ENCODE data around the gene PTPN7.

The PTPN7 gene

GRCh38 chr1:202106340-202107254 lies 53.8 kb downstream of the PTPN7 start:
- no peak for DNase-seq (ENCODE audit: low read depth in 2 of 2)

- DNase-seq (ENCODE audit: low read depth in 2 of 2): no peak
Measured at GRCh38 chr1:202105571-202106339, 54.6 kb downstream of the PTPN7 start.

GRCh38 chr1:202104073-202104472 lies 56.3 kb downstream of the PTPN7 start:
- DNase-seq (ENCODE audit: low read depth in 2 of 2): no peak

- no peak for DNase-seq (ENCODE audit: low read depth in 2 of 2)
Measured at GRCh38 chr1:202101184-202101583, 59.2 kb downstream of the PTPN7 start.

Data from stimulated activated CD4-positive, alpha-beta T cell treated with anti-CD3 and anti-CD28 coated beads, Interleukin-12 subunit alpha, Interleukin-12 subunit beta, amount 100 ng/mL, for 24 hours (primary cell).